Activated naive CD4-positive, alpha-beta T cell treated with anti-CD3 and anti-CD28 coated beads for 36 hours (primary cell): Measurements from ENCODE around the gene HS3ST6. TPM values are rescaled to one million over a fixed set of nuclear protein-coding genes. Genes with fewer than 3 reads are reported as not detected.
"Not testable (repeated sequence)": the region's sequence is repeated elsewhere in the genome, so short reads cannot be mapped to it uniquely, and the experiment has no call there.

Experiments
- CTCF ChIA-PET: fragments of 350-600 bp; sonication (Branson Sonifier 250); formaldehyde crosslinking; loops from one replicate; lab custom pipeline; 2021; ENCODE audit warnings: antibody characterized with exemption; lab: Charles Lee
- DNase-seq: peaks from one replicate; pipeline ENCODE4 v3.0.0-alpha.2; 2020
- H3K27ac Mint-ChIP-seq: one replicate; pipeline ENCODE4 v1.8.0; 2021; ENCODE audit warnings: mild to moderate bottlenecking, mixed read lengths
- H3K27me3 Mint-ChIP-seq: one replicate; pipeline ENCODE4 v1.8.0; 2021; ENCODE audit warnings: low read depth, mixed read lengths
- H3K36me3 Mint-ChIP-seq: one replicate; pipeline ENCODE4 v1.8.0; 2021; ENCODE audit warnings: low read depth, mixed read lengths
- H3K4me1 Mint-ChIP-seq: one replicate; pipeline ENCODE4 v1.8.0; 2021; ENCODE audit warnings: low read depth, mixed read lengths
- H3K4me3 Mint-ChIP-seq: one replicate; pipeline ENCODE4 v1.8.0; 2021; ENCODE audit warnings: mild to moderate bottlenecking, moderate library complexity, mixed read lengths
- H3K9me3 Mint-ChIP-seq: one replicate; pipeline ENCODE4 v1.8.0; 2021; ENCODE audit warnings: mixed read lengths
- intact Hi-C: fragments of 100-400 bp; cut with micrococcal nuclease; formaldehyde crosslinking; loops from one replicate; pipeline ENCODE4 v1.15.1; 2023
- total RNA-seq, 2 experiments: library from RNA; stranded (reverse); gene quantifications; one replicate each; pipeline ENCODE4 v1.2.3, GENCODE V29; 2021

Gene HS3ST6
- total RNA-seq, 2 experiments from 2014 or later, result not detected

DNA sequence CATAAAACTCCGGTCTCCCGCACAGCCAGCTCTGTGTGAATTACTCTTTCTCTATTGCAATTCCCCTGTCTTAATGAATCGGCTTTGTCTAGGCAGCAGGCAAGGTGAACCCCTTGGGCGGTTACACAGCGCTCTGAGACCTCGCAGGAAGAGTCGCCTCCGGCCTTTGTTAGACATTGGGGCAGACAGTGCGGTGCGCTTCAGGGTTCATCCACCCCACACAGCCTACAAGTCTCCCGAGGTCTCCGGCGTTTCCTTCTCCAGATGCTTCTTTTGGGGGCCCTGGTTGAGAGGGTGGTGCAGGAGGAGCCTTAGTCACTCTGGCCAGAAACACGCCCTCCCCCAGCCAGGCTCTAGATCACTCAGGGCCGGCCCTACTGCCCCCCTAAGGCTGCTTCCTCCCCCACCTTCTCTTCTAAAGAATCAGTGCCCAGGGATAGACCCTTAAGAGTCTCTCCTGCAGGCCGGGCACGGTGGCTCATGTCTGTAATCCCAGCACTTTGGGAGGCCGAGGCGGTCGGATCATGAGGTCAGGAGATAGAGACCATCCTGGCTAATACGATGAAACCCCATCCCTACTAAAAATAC is 26.5 kb upstream of the HS3ST6 start:
- Mint-ChIP-seq H3K4me3 (peak overlapping the region; percentile 82), H3K36me3 (no peaks in the 10 kb centered on the region), H3K27ac (peak overlapping the region; percentile 75), H3K27me3 (no peaks in the 10 kb centered on the region), H3K4me1 (peaks cover 26% of the 10 kb centered on the region), H3K9me3 (no peaks in the 10 kb centered on the region)
- intact Hi-C loops, result loop anchor here (5.0 kb wide), 3 partner anchors 87 to 332 kb away; partner anchors contain the start of genes CRAMP1, EME2, IFT140 and MRPS34
- CTCF ChIA-PET, result no interaction called here
- no peak for DNase-seq

DNA sequence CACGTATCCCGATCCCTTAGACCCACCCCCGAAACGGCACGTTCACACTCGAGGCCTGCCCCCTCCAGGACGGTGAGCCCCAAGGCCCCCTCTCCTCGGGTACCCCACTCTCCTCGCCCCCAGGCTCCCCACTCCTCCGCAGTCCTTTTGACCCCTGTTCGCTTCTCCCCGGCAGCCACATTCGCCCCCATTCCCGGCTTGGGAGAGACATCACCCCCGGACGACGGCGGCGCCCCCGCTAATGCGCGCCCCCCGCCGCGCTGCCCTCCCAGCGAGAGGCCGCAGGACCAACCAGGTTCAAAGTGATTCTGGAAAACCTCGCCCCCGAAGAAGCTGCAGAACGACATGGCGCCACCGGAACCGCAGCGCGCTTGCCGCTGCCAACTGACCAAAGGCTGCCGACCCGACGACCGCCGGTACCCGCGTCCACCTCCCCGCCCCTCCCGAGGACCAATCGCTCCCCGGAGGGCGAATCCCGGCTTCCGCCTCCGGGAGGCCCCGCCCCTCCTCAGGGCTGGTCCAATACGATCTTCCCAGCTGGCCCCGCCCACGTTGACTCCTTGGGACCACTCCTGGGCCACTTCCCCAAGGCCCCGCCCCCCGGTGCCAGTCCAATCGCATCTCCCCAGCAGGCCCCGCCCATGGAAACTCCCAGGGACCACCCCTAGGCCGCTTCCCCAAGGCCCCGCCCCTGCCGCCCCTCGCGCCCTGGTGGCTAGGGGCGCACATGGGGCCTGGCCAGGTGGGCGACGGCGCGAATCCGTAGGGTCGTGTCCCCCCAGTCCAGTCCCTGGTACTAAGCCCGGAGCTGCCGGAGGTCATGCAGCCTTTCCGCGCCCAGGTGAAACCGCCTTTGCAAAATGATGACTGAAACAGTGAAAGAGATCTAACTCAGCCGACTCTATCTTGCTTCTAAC is 24.9 kb upstream of the HS3ST6 start, which contains the start of gene MSRB1:
Gene MSRB1 (minus strand): TSS at position 390 of the 917 bp plus-strand sequence. CDS start 43 bp downstream, at position 347.
- Mint-ChIP-seq H3K27ac (peak within 1 kb of the TSS; percentile 75), H3K27me3 (no peaks in the 10 kb centered on the region), H3K36me3 (peaks cover 4% of the 10 kb centered on the region), H3K9me3 (no peaks in the 10 kb centered on the region), H3K4me3 (peak within 1 kb of the TSS; percentile 82), H3K4me1 (peaks cover 26% of the 10 kb centered on the region)
- peak; percentile 100 for DNase-seq
- intact Hi-C loops, result loop anchor here (1.0 to 5.0 kb wide), 7 partner anchors 16 to 331 kb away; partner anchors contain the start of genes CRAMP1, EME2, IFT140 and MRPS34
- CTCF ChIA-PET, result interaction anchor here (0.5 to 1.0 kb wide), 3 partner anchors 10 to 178 kb away, joined by 4 read pairs; no protein-coding TSS in a partner anchor

DNA sequence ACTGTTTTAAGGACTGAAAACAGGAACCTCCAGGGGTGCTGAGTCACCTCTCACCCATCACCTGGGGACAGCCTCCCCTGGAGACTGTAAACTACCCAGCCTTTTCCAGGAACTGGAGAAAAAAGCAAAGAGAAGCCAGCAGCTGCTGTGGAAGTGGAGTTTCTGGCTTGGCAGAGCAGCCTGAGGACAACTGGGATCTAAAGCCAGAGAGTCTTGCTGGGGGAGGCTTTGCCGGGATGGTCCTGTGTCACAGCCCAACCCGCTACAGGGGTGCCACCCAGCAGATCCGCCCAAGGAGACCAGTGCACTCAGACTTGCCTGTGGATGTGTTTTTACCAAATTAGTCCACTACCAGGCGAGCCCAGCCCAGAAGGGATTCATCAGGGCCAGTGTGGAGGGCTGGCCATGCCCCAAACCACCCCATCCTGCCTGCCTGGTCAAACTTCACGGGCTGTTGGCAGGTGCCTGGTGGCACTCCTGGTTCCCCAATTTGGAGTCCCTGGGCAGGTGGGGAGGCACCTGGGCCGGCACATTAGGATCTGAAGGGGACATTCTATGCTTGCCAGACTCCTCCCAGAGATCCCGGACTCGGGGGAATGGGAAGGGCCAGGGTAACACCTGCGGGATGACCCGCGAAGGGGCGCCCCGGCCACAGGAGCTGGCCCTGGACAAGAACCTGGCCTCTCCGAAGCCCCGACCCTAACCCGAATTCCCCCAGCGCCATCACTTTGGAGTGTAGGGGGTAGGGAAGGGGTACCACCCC is 24.0 kb upstream of the HS3ST6 start:
- no peaks in the 10 kb centered on the region for H3K27me3 Mint-ChIP-seq
- peak overlapping the region; percentile 82 for H3K4me3 Mint-ChIP-seq
- DNase-seq, result peak; percentile 58
- H3K9me3 Mint-ChIP-seq, result no peaks in the 10 kb centered on the region
- H3K27ac Mint-ChIP-seq, result peak overlapping the region; percentile 24
- intact Hi-C loops, result loop anchor here (5.0 kb wide), 3 partner anchors 85 to 330 kb away; partner anchors contain the start of genes CRAMP1, EME2, IFT140 and MRPS34
- peaks cover 4% of the 10 kb centered on the region for H3K36me3 Mint-ChIP-seq
- CTCF ChIA-PET, result interaction anchor here (1.2 kb wide), 1 partner anchor 12 kb away, joined by 5 read pairs; no protein-coding TSS in a partner anchor
- peaks cover 26% of the 10 kb centered on the region for H3K4me1 Mint-ChIP-seq

DNA sequence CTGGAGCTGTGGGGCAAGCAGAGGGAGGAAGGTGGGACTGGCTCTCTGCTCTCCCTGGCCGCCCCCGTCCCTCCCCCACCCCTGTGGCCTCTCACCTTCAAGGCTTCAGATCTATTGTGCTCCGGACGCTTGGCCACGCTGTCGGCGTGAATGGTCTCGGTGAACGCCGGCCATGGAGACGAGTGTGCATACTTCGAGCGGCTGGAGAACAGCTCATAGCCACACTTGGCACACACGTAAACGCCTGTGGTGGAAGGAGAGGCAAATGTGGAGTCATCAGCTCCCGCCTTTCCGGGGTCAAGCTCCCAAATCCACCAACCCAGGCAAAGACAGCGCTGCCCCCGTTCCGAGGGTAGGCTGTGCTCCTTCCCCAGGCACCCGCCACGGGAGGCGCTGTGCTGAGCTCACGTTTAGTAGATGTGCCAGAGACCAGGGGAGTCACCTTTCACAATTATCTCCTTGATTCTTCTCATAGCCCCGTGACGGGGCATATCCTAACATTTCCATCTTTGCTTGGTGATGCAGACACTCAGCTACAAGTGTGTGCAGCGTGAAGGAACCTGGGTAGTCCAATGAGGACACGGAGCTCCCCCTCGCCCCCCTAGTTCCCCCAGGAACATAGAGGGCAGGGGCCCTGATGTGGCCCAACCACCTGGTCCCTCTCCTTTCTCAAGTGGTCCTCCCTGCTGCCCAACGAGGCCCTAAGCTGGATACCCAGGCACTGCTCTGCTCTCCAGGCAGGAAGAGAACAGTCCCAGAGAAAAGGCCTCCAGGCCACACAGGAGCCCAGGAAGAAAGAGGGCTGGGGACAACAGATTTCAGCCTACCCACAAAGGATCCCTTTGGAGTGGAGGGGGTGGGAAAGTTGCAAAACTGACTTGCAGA is 23.2 kb upstream of the HS3ST6 start:
- no peak overlapping the region for H3K27ac Mint-ChIP-seq

DNA sequence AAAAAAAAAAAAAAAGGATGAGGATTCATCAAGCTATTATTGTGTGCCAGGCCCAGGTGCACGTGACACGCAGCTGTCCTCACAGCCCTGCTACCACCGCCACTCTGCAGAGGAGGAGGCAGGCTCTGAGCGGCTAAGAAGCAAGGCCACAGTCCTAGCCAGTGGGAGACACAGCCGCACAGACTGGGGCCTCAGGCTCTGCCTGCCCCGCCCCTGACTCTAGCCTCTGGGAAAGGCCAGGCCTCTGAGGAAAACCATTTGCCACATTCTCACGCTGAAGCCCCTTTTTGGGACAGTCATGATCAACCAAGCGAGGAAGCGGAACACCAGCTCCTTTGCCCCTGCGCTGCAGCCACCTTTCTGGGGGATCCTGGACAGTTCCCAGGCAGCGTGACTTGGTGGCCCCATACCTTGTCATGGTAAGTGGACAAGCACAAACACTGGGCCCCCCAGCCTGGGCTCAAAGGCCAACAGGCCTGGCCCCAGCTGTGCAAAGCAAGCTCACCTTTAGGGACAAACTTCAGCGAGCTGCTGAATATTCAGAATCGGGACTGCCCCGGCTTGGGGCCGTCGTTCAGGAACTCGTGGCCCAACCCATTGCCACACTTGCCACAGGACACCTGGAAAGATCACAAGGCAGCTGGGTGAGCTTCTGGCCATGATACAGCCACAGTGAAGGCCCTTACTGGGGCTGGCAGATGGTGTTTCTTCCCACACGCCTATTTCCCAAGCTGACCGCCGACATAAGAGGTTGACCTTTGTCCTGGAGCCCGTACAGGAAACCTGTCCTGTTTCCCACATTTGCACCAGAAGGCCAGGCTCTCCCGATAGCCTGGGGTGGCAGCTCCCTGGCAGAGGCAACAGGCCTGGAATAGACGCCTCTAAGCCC is 22.3 kb upstream of the HS3ST6 start:
- peaks cover 25% of the 10 kb centered on the region for H3K4me1 Mint-ChIP-seq

More for the DNA sequence above, 23.2 kb upstream of the HS3ST6 start:
- intact Hi-C loops, result loop anchor here (5.0 kb wide), 3 partner anchors 84 to 329 kb away; partner anchors contain the start of genes CRAMP1, EME2, IFT140 and MRPS34
- no peak for DNase-seq
- H3K4me1 Mint-ChIP-seq, result peaks cover 26% of the 10 kb centered on the region
- H3K27me3 Mint-ChIP-seq, result no peaks in the 10 kb centered on the region
- CTCF ChIA-PET, result interaction anchor here (0.7 to 1.2 kb wide), 4 partner anchors 11 to 169 kb away, joined by 3 to 5 read pairs (median 4); partner anchors contain the start of genes EME2 and MRPS34
- H3K9me3 Mint-ChIP-seq, result no peaks in the 10 kb centered on the region
- H3K36me3 Mint-ChIP-seq, result peaks cover 4% of the 10 kb centered on the region
- H3K4me3 Mint-ChIP-seq, result peak overlapping the region; percentile 82

DNA sequence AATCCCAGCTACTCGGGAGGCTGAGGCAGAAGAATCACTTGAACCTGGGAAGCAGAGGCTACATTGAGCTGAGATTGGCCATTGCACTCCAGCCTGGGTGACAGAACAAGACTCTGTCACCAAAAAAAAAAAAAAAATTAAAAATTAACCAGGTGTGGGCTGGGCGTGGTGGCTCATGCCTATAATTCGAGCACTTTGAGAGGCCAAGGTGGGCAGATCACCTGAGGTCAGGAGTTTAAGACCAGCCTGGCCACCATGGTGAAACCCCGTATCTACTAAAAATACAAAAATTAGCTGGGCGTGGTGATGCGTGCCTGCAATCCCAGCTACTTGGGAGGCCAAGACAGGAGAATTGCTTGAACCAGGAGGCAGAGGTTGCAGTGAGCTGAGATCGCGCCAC is 21.6 kb upstream of the HS3ST6 start:
- H3K4me1 Mint-ChIP-seq, result peaks cover 25% of the 10 kb centered on the region
- CTCF ChIA-PET, result interaction anchor here (0.6 to 1.0 kb wide), 2 partner anchors 77 to 83 kb away, joined by 3 to 5 read pairs; no protein-coding TSS in a partner anchor
- not testable (repeated sequence) for H3K36me3 Mint-ChIP-seq, DNase-seq, H3K9me3 Mint-ChIP-seq, H3K27ac Mint-ChIP-seq, H3K4me3 Mint-ChIP-seq, H3K27me3 Mint-ChIP-seq
- intact Hi-C loops, result loop anchor here (5.0 kb wide), 3 partner anchors 83 to 328 kb away; partner anchors contain the start of genes CRAMP1, EME2, IFT140 and MRPS34

More for the DNA sequence above, 22.3 kb upstream of the HS3ST6 start:
- no peak overlapping the region for H3K27ac Mint-ChIP-seq
- intact Hi-C loops, result loop anchor here (5.0 kb wide), 3 partner anchors 83 to 328 kb away; partner anchors contain the start of genes CRAMP1, EME2, IFT140 and MRPS34
- no peaks in the 10 kb centered on the region for H3K9me3 Mint-ChIP-seq
- CTCF ChIA-PET, result interaction anchor here (0.6 to 1.2 kb wide), 5 partner anchors 10 to 168 kb away, joined by 3 to 5 read pairs (median 4); partner anchors contain the start of genes EME2 and MRPS34
- peaks cover 4% of the 10 kb centered on the region for H3K36me3 Mint-ChIP-seq
- DNase-seq, result no peak
- no peak overlapping the region for H3K4me3 Mint-ChIP-seq
- no peaks in the 10 kb centered on the region for H3K27me3 Mint-ChIP-seq

DNA sequence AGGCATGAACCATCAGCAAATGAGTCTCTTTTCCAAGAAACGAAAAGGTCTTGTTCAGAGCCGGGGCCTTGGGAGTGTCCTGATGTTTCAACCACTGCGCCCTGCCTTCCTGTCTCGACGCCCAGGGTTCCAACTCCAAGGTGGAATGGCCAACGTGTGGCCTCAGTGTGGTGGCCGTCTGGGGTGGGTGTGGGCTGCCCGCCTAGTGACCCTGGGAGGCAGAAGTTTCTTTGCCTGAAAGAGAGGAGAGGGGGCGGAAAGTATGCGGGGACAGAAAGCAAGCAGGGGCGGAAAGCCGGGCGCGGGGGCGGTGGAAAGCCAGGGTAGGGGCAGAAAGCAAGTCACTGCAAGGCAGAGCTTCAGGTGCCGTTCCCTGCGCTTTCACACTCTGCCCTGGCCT is 20.7 kb upstream of the HS3ST6 start:
- Mint-ChIP-seq H3K36me3 (peaks cover 4% of the 10 kb centered on the region), H3K4me1 (peaks cover 17% of the 10 kb centered on the region), H3K9me3 (no peaks in the 10 kb centered on the region), H3K27me3 (no peaks in the 10 kb centered on the region), H3K27ac (no peak overlapping the region), H3K4me3 (no peak overlapping the region)
- intact Hi-C loops, result no loop called here
- no peak for DNase-seq
- CTCF ChIA-PET, result no interaction called here

DNA sequence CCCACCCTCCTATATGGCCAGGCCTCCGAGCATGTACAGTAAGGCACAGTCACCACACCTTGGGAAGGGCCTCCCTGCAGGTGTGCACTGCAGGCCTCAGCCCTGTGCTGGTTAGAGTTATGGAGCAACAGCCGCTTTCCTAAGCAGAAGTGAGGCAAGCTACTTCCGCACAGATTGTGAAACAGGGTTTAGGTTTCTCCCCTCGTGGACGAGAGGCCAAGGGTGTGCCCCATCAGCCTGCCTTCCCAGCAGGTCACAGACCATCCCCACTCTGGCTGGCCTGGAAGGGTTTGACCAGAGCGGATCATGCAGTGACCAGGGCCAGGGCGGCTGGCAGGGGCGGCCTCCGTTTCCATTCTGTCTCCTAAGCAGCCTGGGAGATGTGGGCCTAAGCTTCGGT is 20.1 kb upstream of the HS3ST6 start:
- no peak for DNase-seq
- Mint-ChIP-seq H3K9me3 (no peaks in the 10 kb centered on the region), H3K27ac (no peak overlapping the region), H3K27me3 (no peaks in the 10 kb centered on the region), H3K4me3 (no peak overlapping the region), H3K4me1 (peaks cover 13% of the 10 kb centered on the region), H3K36me3 (peaks cover 4% of the 10 kb centered on the region)
- CTCF ChIA-PET, result no interaction called here
- intact Hi-C loops, result no loop called here

DNA sequence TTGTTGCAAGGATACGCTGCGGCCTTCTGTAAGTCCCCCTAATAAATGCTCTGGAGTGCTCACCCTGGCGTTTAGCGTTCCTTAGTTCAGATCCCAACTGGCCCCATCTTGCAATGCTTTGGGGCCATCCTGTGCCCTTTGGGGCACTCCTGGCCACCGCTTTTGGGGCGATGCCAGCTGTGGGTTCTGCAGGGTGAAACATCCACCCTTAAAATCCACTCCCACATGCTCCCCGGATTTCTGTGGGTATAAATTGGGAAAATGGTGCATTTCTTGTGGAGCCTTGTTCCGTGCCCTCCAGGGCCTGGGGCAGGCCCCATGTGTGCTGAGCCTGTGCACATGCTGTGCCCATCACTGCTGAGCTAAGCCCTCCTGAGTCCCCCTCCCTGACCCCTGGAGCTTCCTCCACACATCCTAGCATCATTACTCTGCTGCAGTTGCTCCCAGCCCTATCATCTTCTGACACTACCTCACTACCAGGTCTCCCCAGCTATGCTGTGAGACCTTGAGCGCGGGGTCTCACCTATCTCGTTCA is 18.8 kb upstream of the HS3ST6 start:
- H3K9me3 Mint-ChIP-seq, result no peaks in the 10 kb centered on the region
- H3K36me3 Mint-ChIP-seq, result peaks cover 4% of the 10 kb centered on the region
- H3K4me3 Mint-ChIP-seq, result no peak overlapping the region
- peaks cover 8% of the 10 kb centered on the region for H3K4me1 Mint-ChIP-seq
- no peaks in the 10 kb centered on the region for H3K27me3 Mint-ChIP-seq
- CTCF ChIA-PET, result interaction anchor here (1.1 kb wide), 1 partner anchor 9 kb away, joined by 6 read pairs; no protein-coding TSS in a partner anchor
- intact Hi-C loops, result no loop called here
- no peak for DNase-seq
- no peak overlapping the region for H3K27ac Mint-ChIP-seq
